Epithelial cell of esophagus (primary cell): Measurements from ENCODE around the gene SELENOM.
"Not testable (repeated sequence)": the region's sequence is repeated elsewhere in the genome, so short reads cannot be mapped to it uniquely, and the experiment has no call there.

Experiments
- DNase-seq: peaks from one replicate; pipeline ENCODE4 v3.0.0; 2010; ENCODE audit warnings: low read depth
- H3K4me3 ChIP-seq: 2 replicates; pipeline ENCODE4 v1.5.1; 2011; ENCODE audit warnings: mild to moderate bottlenecking, low read length, control low read depth
- CTCF ChIP-seq: IDR thresholded peaks from 2 replicates; pipeline ENCODE4 v1.5.1; 2011; ENCODE audit warnings: low read depth, mild to moderate bottlenecking, low read length, control low read depth, inconsistent platforms; ENCODE audit not compliant: insufficient read depth; ENCODE audit errors: missing control alignments

Gene SELENOM

GRCh38 chr22:31097941-31098631, 9.3 kb downstream of the SELENOM start:
- no peak for TF ChIP-seq CTCF
- no peak overlapping the region for H3K4me3 ChIP-seq
- no peak for DNase-seq

- DNase-seq, H3K4me3 ChIP-seq: not testable (repeated sequence)
Observed at GRCh38 chr22:31097539-31097938, 9.8 kb downstream of the SELENOM start.

- no peak for TF ChIP-seq CTCF
- DNase-seq, result no peak
- H3K4me3 ChIP-seq, result no peak overlapping the region
Observed at GRCh38 chr22:31096657-31097279, 10.6 kb downstream of the SELENOM start.

GRCh38 chr22:31095637-31096249, 11.6 kb downstream of the SELENOM start:
- TF ChIP-seq CTCF, result no peak
- no peak for DNase-seq
- H3K4me3 ChIP-seq, result no peak overlapping the region

GRCh38 chr22:31094741-31095140, 12.6 kb downstream of the SELENOM start:
- no peak for DNase-seq
- no peak overlapping the region for H3K4me3 ChIP-seq
- no peak for TF ChIP-seq CTCF

GRCh38 chr22:31094021-31094551, 13.3 kb downstream of the SELENOM start:
- no peak for DNase-seq
- no peak overlapping the region for H3K4me3 ChIP-seq
- no peak for TF ChIP-seq CTCF

GRCh38 chr22:31093086-31093850, 14.1 kb downstream of the SELENOM start:
- TF ChIP-seq CTCF, result no peak
- no peak for DNase-seq
- no peak overlapping the region for H3K4me3 ChIP-seq
